Loucy (cell line): Measurements from ENCODE around the gene NSMCE3.

Experiments
- H2AFZ ChIP-seq: fragments of 200-600 bp; sonication (generic); 2 replicates; pipeline ENCODE4 v1.6.0; 2016; ENCODE audit warnings: antibody characterized with exemption, mild to moderate bottlenecking, low read length, moderate library complexity
- H3F3A ChIP-seq: fragments of 200-600 bp; 2 replicates; pipeline ENCODE4 v1.6.0; 2016; ENCODE audit warnings: antibody characterized with exemption, low read depth, mild to moderate bottlenecking
- H3K27me3 ChIP-seq: fragments of 200-600 bp; sonication (generic); 2 replicates; pipeline ENCODE4 v1.6.1; 2014; ENCODE audit warnings: low read length, mild to moderate bottlenecking; ENCODE audit not compliant: insufficient read depth, poor library complexity, severe bottlenecking
- H3K36me3 ChIP-seq: fragments of 200-600 bp; sonication (generic); 2 replicates; pipeline ENCODE4 v1.6.1; 2016; ENCODE audit warnings: low read length; ENCODE audit not compliant: insufficient read depth
- H3K4me1 ChIP-seq: fragments of 200-600 bp; sonication (generic); 2 replicates; pipeline ENCODE4 v1.5.1; 2014; ENCODE audit warnings: low read length, mild to moderate bottlenecking; ENCODE audit not compliant: insufficient read depth, poor library complexity, severe bottlenecking
- H3K4me2 ChIP-seq: fragments of 200-600 bp; sonication (generic); 2 replicates; pipeline ENCODE4 v1.6.0; 2014; ENCODE audit warnings: antibody characterized with exemption, low read length, low read depth, mild to moderate bottlenecking; ENCODE audit not compliant: poor library complexity, severe bottlenecking
- H3K4me3 ChIP-seq: fragments of 200-600 bp; sonication (generic); 2 replicates; pipeline ENCODE4 v1.5.1; 2014; ENCODE audit warnings: low read length, mild to moderate bottlenecking, mixed read lengths; ENCODE audit not compliant: poor library complexity, severe bottlenecking
- H3K79me2 ChIP-seq: fragments of 200-600 bp; sonication (generic); 2 replicates; pipeline ENCODE4 v1.6.1; 2014; ENCODE audit warnings: low read length; ENCODE audit not compliant: insufficient read depth
- H3K9ac ChIP-seq: fragments of 200-600 bp; sonication (generic); 2 replicates; pipeline ENCODE4 v1.6.0; 2014; ENCODE audit warnings: mild to moderate bottlenecking, low read depth, low read length, moderate library complexity; ENCODE audit not compliant: poor library complexity, severe bottlenecking
- H3K9me2 ChIP-seq: fragments of 200-600 bp; sonication (generic); replicated peaks from 2 replicates; pipeline ENCODE4 v1.6.1; 2016; ENCODE audit warnings: low read depth, low read length, mixed read lengths
- H3K9me3 ChIP-seq: fragments of 200-600 bp; sonication (generic); 2 replicates; pipeline ENCODE4 v1.6.1; 2014; ENCODE audit warnings: mild to moderate bottlenecking, antibody characterized with exemption, low read length, low read depth; ENCODE audit not compliant: insufficient read depth
- H4K20me1 ChIP-seq: fragments of 200-600 bp; sonication (generic); 2 replicates; pipeline ENCODE4 v1.6.0; 2014; ENCODE audit warnings: antibody characterized with exemption, low read length, mild to moderate bottlenecking; ENCODE audit not compliant: insufficient read depth, poor library complexity, severe bottlenecking
- EZH2phosphoT487 ChIP-seq: fragments of 200-600 bp; IDR thresholded peaks from 2 replicates; pipeline ENCODE4 v1.6.1; 2018; ENCODE audit warnings: antibody characterized with exemption, mild to moderate bottlenecking, moderate library complexity, borderline replicate concordance
- TF ChIP-seq, protein P1 (sequence below): fragments of 200-600 bp; sonication (generic); conservative IDR thresholded peaks from 2 replicates; pipeline ENCODE4 v1.5.1; 2014; ENCODE audit warnings: mild to moderate bottlenecking, antibody characterized with exemption, low read length

The NSMCE3 gene

DNA sequence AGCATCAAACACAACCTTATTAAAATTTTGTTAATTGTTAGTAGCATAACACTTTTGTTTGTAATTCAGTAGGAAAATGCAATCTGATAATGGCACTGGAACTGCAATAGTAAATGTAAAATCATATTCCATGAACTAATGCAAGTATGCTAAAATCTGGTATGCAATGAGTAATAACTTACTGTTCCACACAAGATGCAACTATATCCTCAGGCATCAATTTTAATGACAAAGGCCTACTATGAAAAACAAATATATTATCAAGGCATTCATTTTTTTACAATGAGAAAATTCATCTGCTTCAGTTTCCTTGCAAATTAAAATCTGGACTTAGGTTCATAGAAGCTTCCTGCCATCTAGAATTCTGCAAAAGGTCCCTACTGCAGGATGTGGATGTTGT, 1.4 kb upstream of the NSMCE3 start:
- peaks cover 37% of the 10 kb centered on the region for H3K4me1 ChIP-seq
- peak overlapping the region; percentile 91 for H3K4me2 ChIP-seq
- no peaks in the 10 kb centered on the region for H3K9me2 ChIP-seq
- peak overlapping the region; percentile 78 for H3K9ac ChIP-seq
- H3F3A ChIP-seq: no peaks in the 10 kb centered on the region
- no peaks in the 10 kb centered on the region for H3K27me3 ChIP-seq
- peaks cover 20% of the 10 kb centered on the region for H4K20me1 ChIP-seq
- peaks cover 29% of the 10 kb centered on the region for H3K79me2 ChIP-seq
- H2AFZ ChIP-seq: no peak overlapping the region
- no peaks in the 10 kb centered on the region for H3K9me3 ChIP-seq
- TF ChIP-seq, protein P1, sequence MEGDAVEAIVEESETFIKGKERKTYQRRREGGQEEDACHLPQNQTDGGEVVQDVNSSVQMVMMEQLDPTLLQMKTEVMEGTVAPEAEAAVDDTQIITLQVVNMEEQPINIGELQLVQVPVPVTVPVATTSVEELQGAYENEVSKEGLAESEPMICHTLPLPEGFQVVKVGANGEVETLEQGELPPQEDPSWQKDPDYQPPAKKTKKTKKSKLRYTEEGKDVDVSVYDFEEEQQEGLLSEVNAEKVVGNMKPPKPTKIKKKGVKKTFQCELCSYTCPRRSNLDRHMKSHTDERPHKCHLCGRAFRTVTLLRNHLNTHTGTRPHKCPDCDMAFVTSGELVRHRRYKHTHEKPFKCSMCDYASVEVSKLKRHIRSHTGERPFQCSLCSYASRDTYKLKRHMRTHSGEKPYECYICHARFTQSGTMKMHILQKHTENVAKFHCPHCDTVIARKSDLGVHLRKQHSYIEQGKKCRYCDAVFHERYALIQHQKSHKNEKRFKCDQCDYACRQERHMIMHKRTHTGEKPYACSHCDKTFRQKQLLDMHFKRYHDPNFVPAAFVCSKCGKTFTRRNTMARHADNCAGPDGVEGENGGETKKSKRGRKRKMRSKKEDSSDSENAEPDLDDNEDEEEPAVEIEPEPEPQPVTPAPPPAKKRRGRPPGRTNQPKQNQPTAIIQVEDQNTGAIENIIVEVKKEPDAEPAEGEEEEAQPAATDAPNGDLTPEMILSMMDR: no peak
- no peak for TF ChIP-seq EZH2phosphoT487
- no peak overlapping the region for H3K4me3 ChIP-seq
- no peaks in the 10 kb centered on the region for H3K36me3 ChIP-seq

- H4K20me1 ChIP-seq: peaks cover 20% of the 10 kb centered on the region
- H3K79me2 ChIP-seq: peaks cover 29% of the 10 kb centered on the region
- H3K36me3 ChIP-seq: no peaks in the 10 kb centered on the region
- no peaks in the 10 kb centered on the region for H3K9me2 ChIP-seq
- H3K4me1 ChIP-seq: peaks cover 41% of the 10 kb centered on the region
- H3K4me3 ChIP-seq: peak overlapping the region; percentile 83
- peak overlapping the region; percentile 82 for H2AFZ ChIP-seq
- no peaks in the 10 kb centered on the region for H3K9me3 ChIP-seq
- peak overlapping the region; percentile 91 for H3K4me2 ChIP-seq
- peak overlapping the region; percentile 78 for H3K9ac ChIP-seq
- TF ChIP-seq EZH2phosphoT487: no peak
- TF ChIP-seq, protein P1: no peak
- H3K27me3 ChIP-seq: no peaks in the 10 kb centered on the region
- H3F3A ChIP-seq: no peaks in the 10 kb centered on the region
These were observed 740 bp upstream of the NSMCE3 start for GRCh38 chr15:29270169-29270955.

DNA sequence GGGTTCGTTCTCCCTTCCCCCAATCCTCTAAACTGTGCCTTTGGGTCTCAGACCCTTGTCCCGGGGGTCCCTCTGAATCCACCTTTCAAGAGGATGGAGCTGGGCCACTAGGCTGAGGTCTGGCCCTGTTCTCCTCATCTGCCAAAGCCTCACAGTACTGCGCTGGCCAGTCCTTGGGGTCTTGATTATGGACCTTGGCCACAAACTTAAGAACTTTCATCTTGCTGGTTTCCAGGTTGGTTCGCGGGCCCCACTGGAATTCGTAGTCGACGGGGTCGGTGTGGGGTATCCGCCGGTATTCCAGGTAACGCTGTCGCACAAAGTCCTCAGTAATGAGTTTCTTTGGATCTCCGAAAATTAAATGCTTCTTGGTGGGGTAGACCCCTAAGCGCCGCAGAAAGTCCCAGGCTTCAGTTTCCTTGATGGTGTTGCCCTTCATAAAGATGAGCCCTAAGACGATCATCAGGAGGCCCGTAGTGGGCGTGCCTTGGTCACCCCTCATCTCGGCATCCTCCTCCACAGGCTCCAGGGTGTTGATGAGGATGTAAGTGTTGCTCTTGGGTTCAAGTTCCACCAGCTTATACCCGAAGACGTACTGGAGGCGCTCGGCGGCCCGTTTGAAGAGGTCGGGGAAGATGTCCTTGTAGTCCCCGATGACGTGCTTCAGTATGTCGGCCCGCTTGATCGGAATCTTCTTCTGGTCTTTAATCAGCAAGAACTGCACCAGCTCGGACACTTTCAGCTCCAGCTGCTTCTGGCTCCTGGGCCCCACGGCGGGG, 727 bp downstream of the NSMCE3 start:
- Histone ChIP-seq H3F3A (no peaks in the 10 kb centered on the region), H3K36me3 (no peaks in the 10 kb centered on the region), H3K4me3 (peak overlapping the region; percentile 83), H3K4me1 (peaks cover 41% of the 10 kb centered on the region), H2AFZ (peak overlapping the region; percentile 82; the same call in 1 of the 2 replicates), H3K9ac (peak overlapping the region; percentile 78), H3K9me3 (no peaks in the 10 kb centered on the region), H3K27me3 (no peaks in the 10 kb centered on the region), H4K20me1 (peaks cover 20% of the 10 kb centered on the region), H3K4me2 (peak overlapping the region; percentile 91), H3K9me2 (no peaks in the 10 kb centered on the region), H3K79me2 (peaks cover 29% of the 10 kb centered on the region)
- no peak for TF ChIP-seq EZH2phosphoT487
- TF ChIP-seq, protein P1: no peak
